Activated naive CD4-positive, alpha-beta T cell (primary cell): Measurements from ENCODE around the gene CEBPB.
"Not testable (repeated sequence)": the region's sequence is repeated elsewhere in the genome, so short reads cannot be mapped to it uniquely, and the experiment has no call there.

ENCODE experiments used
- DNase-seq, 4 experiments: peaks; one replicate each; lab custom pipeline; 2025; lab: John Stamatoyannopoulos, UW

The CEBPB gene

DNA sequence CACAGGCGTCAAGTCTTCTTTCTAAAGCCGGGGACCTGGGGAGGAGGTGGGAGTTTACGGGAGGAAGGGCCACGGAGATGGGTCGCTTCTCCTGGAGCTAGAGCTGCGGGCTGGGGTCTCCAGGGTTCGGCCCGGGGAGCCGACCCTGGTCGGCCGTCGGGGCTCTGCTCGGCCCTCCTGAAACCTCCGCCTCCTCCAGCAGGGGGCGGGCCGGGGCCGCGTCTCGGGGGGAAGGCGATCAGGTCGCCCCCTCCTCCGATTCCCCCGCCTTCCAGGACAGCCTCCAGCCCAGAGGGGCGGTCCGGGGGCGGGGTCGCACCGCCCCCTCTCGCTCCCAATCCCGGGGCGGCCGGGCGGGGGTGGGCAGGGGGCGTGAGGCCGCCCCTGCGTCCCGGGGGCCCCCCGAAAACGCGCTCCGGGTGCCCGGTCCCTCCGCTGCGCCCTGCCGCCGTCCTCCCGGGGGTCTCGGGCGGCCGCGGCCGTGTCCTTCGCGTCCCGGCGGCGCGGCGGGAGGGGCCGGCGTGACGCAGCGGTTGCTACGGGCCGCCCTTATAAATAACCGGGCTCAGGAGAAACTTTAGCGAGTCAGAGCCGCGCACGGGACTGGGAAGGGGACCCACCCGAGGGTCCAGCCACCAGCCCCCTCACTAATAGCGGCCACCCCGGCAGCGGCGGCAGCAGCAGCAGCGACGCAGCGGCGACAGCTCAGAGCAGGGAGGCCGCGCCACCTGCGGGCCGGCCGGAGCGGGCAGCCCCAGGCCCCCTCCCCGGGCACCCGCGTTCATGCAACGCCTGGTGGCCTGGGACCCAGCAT lies at the start of gene CEBPB:
CEBPB (plus strand) TSS at position 580 of the 814 bp plus-strand sequence; CDS start at position 784, 204 bp downstream.
- DNase-seq, result peak; percentile 59 to 84 (median 68)

DNA sequence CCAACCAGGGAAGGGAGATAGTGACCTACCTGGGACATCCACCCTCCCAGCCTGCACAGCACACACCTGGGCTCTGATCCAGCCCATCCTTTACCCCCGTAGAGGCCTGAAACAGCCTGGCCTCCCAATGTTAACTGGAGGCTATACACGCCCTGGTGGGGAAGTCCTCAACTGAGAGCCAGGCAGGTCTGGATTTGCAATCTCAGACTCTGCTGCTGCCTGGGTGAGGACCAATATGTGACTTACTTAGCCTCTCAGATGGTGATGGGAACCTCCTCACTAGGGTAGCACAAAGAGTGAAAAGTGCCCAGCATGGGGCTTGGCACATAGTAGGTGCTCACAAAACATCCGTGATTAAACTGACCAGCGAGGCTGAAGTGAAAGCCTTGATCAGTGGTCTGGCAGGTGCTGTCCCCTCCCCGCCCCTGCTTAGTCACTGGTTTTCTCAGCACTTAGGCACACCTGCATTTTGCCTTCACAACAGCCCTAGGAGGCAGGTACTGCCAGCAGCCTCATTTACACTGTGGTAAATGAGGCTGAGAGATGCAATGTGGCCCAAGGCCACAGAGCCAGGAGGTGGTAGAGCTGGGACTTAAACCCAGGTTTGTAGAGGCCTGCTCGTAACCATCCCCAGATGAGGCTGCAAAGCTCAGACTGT lies 49.5 kb upstream of the CEBPB start:
- DNase-seq, result no peak

DNA sequence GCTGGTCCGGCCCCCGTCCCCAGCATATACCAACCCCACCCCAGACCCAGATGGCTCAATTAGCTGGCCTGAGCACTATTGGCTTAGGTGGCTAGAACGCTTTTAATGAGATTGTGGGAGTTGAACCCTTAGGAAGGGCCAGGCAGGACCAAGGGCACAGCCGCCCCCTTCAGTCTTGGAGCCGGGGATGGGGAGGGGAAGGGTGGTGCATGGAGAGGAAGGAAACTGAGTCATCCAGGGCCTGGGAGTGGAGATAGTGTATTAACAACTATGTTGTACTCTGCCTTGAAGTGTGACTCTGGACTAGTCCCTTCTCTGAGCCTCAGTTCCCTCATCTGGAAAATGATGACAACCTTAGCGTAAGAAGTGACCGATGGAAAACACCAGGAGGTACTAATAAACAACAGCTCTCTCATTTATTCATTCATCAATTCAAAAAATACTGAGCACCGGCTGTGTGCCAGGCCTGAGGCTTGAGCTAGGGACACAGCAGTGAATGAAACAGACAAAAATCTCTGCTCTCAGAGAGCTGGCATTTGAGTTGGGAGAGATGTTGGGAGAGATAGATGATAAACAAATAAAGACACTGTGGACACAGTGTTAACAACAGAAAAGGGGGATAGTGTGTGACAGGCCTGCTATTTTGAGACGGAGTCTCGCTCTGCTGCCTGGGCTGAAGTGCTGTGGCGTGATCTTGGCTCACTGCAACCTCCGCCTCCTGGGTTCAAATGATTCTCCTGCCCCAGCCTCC lies 48.6 kb upstream of the CEBPB start:
- no peak for DNase-seq

DNA sequence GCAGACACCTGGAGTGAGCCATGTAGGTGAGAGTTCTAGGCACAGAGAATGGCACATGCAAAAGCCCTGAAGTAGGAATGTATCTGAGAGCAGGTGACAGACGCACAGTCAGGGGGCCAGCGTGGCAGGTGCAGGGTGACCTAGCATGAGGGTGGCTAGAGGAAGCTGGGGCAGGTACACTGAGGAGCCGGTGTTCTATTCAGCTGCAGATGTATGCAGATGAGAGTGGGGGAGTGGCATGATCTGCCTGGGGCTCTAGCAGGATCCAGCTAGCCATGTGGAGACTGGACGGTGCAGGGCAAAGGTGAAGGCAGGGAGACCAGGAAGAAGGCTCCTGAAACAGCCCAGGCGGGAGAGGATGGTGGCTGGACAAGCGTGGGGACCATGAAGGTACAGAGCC lies 47.8 kb upstream of the CEBPB start:
- no peak for DNase-seq

DNA sequence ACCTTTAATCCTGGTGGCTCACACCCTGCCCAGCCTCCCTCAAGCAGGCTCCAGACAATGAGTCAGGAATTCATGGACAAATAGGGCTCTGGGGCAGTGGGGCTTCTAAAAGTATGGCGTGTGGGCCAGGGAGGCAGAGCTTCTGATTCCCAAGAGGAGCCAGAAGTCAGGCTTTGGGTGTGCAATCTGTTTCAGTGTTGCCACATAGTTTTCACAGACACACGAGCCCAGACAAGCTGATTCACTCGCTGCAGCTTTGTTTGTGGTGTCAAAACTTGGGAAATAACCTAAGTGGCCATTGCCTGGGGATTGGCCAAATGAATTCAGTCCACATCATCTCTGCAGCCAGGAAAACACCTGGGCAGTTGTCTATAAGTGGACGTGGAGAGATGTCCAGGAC lies 46.3 kb upstream of the CEBPB start:
- no peak for DNase-seq

DNA sequence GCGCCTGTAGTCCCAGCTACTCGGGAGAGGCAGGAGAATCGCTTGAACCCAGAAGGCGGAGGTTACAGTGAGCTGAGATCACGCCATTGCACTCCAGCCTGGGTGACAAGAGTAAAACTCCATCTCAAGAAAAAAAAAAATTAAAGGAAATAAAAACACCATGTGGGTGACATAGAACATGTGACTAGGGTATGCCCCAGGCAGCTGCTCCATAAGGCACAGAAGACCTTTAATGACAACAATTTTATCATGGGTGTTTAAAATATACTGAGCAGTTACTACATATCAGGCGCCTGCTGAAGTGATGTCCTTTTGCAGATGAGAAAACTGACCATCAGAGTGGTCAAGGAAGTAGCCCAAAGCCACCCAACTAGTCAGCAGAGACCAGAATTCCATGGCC lies 45.1 kb upstream of the CEBPB start:
- no peak for DNase-seq

DNA sequence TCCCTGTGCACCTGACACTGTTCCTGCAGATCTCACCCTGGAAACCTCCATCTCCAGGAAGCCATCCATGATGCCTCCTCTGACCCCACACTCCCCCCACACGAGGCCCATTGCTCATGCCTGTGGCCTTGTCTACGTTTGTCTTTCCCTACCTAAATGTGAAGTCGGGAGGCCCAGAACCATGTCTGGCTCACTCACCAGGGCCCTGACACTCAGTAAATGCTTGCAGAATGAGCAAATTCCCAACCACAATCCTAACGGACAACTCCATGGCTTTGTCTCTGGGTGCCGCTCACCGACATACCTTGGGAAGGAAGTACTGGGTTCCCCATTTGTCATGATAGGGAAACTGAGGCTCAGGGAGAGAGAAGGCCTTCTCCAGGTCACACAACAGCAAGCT lies 44.4 kb upstream of the CEBPB start:
- DNase-seq, result no peak

DNA sequence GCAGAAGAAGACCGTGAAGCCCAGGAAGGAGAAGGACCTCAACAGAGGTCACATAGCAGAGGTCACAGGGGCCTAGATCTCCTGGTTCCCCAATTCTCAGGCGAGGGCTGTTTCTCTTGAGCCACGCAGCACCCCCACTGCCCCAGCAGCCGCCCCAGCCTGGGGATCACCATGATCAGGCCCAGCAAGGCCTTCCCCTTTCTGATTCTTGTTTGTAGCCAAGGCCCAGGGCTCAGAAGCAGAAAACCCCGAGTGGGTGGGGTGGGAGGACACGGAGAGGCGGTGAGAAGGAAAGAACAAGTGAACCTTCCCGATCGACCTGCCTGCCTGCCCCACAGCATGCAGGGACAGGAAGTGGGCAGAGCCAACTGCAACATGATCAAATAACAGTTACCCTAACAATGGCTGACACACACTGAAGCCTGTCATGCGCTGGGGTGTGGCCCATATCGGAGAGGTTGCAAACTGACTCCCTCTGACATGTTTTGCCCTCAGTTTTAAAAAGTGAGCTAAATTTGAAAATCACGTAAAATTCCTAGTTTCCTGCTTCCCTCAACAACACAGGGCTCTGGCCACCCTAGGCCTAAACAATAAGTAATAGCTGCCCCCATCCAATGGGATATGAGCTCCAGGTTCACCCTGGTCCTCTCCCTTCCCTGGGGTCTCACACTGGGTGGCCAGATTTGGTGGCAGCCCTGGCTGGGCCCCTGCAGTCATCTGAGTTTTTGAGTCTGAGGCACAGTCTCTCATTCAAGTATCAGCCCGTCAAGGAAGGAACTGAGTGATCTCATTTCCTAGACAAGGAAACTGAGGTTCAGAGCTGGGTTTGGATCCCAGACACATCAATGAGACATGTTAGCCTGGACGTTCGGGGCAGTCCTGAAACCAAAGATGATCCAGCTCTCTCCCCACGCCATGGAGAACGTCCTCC lies 43.6 kb upstream of the CEBPB start:
- DNase-seq, result peak in 3 of 4 experiments; percentile 28 to 67 (median 61)

DNA sequence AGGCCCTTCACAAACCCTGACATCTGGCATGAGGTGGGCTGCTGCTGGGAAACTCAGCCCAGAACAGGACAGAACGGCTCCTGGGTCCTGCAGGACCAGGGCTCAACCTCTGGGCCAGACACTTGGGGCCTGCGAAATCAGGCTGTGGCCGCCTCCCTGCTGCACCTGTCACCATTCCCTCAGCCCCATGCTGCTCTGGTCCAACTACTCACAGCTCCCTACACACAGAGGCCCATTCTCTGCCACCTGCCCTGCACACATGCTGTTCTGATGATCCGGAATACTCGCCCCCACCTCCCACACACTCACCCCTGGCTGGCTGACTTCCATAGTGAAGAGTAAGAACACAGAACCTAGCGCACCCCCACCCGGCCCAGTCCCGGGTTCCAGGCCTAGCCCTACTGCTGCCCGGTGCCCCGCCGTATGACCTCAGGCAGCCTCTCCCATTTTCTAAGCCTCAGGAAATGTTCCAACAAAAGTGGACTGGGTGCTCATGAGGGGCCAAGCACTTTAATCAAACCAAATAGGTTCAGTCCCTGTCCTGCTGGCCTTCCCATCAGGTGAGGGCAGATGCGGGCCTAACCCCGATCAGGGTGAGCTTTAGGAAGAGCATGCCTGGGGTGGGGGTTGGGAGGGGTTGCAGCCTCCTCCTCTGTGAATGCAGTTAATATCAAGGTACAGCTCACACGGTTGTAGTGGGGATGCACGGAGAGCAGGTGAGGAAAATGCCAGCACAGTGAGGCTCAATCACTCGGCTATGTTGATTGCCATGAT lies 41.0 kb upstream of the CEBPB start:
- DNase-seq, result no peak

DNA sequence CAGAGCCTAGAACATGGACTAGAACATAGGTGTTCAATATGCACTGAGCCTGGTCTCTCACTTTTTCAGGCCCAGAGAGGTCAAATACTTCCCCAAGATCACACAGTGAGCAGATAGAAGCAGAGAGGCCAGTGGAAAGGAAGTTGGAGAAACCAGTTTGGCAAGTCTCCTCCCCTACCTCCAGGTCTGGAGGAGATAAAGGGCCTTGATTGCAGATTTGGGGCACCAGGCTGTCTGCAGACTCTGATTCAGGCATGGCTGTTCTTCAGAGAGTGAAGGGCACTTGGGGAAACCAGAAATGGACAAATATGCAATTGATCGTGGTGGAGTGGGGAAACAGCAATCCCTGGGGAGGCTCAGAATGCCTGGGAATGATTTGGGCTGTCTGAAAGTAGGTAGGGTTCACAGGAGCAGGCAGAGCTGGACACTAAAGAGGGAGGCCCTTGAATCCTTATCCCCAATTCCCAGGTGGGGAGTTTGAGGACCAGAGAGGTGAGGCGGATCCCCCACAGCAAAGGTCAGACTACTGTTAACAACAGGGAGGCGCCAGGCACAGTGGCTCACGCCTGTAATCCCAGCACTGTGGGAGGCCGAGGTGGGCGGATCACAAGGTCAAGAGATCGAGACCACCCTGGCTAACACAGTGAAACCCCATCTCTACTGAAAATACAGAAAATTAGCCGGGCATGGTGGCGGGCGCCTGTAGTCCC lies 39.4 kb upstream of the CEBPB start:
- DNase-seq, result no peak

DNA sequence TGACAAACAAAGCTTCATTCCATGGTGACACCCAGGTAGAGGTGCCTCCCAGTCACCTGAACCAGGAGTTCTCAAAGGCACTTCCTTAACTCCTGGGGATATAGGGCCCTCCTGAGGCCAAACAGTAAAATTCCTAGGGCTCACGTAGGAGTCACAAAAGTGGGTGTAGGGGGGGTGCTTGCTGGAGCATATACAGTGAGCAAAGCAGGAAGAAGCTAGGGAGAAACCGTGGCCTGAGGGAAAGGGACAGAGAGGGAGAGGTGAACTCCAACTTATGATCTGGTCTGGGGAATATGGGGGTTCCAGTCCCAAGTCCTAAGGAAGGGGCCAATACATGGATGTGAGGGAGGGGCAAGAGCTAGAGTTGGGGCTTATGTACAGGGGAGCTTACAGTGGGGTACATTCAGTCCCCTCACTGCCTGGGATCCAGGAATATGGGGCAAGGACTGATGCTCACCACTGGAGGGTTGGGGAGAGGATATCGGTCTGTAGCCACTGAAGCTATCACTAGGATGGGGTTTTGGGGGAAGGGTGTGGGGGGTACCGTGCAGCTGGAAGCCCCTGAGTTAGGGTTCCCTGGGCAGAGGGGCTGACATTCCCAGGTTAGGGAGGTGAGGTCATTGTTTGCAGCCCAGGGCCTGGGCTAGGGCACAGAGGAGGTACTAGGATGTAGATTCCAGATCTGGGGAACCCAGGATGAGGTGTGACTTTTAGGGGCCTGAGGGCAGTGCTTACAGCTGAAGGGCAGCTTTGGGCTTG lies 38.1 kb upstream of the CEBPB start:
- DNase-seq, result no peak

DNA sequence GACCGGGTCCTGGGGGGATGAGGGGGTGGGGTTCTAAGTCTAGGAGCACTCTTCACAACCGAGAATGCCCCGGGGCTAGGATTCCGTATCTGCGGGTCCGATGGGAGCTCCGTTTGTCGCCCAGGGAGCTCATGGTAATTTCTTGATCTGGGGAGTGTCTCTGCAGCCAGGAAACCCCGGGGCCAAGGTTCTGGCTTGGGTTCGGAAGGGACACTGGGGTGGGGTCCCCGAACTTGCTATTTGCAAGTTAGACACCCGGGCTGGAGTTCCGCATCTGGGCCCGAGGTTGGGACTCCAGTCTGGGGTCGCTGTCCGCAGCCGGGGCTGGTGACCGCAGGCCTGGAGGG lies 37.5 kb upstream of the CEBPB start:
- DNase-seq, result no peak

DNA sequence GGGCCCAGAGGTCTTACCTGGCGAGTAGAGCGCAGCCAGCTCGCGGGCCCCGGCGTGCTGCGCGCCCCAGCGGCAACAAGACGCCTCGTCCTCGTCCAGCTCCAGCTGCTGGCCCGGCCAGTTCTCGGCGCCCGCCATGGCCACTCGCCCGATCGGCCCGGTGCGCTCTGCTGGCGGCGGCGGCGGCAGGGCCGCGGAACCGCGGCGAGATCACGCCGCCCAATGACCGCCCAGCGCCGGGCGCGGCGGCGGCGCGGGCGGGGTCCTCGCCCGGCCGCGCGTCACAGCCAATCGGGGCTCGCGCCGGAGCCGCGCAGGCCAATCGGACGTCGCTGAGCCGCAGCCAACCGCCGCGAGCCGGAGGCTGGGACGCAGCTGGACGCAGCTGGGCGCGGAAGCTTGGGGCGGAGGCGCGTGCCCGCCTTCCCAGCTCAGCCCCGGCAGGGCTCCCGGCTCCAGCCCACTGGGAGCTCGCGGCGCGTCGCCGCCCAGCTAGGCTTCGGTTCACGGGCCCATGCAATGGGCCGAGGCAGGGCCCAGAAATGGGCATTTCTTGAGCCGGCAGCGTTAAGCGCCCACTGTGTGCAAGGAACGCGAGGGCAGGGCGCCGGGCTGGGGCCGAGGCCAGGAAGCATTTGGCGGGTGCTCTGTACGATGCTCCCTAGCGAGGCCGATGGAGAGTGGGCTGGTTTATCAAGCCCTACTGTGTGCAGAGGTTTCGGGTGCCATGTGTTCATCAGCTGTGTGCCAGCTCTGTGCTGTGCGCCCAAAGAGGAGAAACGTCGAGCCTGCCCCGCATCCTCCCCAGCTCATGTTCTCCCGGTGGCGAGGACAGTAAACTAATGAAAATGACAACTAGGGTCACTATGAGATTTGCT lies 36.9 kb upstream of the CEBPB start, which contains the start of gene PEDS1:
PEDS1 (minus strand) TSS at position 224 of the 878 bp plus-strand sequence; CDS start at position 138, 86 bp downstream.
- DNase-seq, result peak; percentile 44 to 77 (median 56)

DNA sequence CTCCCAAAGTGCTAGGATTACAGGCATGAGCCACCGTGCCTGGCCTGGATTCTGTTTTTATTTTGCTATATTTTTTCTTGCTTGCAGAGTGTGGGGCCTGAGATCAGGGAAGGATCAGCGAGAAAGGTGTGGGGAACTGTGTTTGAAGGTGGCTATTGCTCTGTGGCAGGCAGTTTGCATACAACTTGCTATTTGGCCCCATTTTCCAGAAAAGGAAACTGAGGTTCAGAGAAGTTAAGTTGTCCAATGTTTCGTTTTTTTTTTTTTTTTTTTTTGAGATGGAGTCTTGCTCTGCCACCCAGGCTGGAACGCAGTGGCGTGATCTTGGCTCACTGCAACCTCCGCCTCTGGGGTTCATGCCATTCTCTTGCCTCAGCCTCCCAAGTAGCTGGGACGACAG lies 29.1 kb upstream of the CEBPB start:
- DNase-seq, result not testable (repeated sequence)

DNA sequence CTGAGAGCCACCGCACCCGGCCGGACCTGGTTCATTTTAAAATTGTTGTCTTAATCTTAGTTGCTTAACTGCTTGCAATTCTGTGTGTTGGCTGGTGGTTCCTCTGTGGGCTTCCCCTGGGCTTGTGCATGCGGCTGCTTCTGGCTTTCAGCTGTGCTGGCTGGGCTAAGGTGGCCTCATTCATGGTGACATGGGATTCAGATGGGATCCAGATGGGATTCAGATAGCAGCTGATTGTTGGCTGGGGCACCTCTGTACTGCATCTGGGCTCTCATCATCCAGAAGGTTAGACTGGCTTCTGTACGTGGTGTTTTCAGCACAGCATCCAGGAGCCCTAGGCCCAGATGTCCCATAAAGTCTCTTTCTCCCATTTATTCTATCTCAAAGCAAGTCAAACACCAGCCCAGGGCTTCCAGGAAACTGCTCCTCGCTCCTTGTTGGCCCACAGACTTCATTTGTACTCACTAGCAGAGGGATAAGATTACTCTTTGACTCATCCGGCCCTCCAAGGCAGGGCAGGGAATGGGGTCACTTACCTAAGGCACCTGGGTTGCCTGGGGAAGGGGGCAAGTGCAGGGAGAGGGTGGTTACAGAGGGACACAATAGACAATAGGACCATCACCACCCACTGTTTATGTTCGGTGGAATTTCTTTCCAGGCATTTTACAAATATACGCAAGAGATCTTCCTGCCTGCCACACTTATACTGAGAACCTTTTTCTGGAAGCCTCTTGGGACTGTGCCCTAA lies 26.9 kb upstream of the CEBPB start:
- no peak for DNase-seq

DNA sequence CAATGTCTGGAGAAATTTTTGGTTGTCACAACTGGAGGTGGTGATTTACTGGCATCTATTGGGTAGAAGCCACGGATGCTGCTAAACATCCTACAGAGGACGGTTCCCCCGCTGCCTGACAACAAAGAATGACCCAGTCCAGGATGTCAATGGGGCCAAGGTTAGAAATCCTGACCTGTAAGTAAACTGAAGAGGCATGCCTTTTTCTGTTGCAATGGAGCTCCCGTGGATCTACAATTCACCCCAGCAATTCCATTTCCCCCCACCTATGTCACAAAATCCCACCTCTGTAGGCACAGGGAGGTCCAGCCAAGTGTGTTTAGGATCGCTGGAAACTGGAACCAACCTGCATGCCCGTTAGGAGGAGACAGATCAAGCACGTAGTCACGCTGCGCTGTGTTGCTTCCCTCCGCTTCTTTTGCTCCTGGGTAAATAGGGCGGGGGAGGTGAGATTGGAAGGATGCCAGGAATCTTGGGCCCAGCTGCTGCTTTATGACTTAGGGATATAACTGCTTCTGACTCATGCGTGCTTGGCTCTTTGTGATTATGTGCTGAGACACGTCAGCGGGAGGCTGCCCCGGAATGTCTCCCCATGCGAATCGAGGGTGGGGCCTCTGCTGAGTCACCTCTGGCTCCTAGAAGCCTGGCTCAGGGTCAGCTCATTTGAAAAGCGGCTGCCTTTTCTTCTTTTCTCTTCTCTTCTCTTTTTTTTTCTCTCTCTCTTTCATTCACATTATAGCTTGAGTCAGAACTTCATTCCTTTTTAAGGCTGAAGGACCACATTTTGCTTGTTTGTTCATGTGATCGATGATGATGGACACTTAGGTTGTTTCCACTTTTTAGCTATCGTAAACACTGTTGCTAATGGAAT lies 24.7 kb upstream of the CEBPB start:
- peak; percentile 37 to 71 (median 44) for DNase-seq
